GM19193 (cell line): Measurements from ENCODE around the gene DAW1.

Experiments used
- POLR2A ChIP-seq: IDR thresholded peaks from 4 replicates; pipeline ENCODE4 v1.6.1; 2011; ENCODE audit not compliant: insufficient read depth, insufficient read length; ENCODE audit errors: extremely low read depth

The DAW1 gene

DNA sequence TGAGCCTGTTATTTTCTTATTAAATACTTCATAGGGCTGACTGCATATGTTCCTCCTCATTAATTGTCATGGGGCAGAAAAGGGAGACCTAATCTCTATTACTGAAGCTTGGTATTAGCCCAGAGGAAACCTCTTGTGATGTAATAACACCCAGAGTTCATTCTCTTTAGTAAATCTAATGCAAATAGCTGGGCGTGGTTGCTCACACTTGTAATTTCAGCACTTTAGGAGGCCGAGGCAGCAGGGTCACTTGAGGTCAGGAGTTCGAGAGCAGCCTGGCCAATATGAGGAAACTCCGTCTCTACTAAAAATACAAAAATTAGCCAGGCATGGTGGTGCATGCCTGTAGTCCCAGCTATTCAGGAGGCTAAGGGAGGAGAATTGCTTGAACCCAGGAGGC lies 14.7 kb downstream of the DAW1 start:
- TF ChIP-seq POLR2A: no peak

DNA sequence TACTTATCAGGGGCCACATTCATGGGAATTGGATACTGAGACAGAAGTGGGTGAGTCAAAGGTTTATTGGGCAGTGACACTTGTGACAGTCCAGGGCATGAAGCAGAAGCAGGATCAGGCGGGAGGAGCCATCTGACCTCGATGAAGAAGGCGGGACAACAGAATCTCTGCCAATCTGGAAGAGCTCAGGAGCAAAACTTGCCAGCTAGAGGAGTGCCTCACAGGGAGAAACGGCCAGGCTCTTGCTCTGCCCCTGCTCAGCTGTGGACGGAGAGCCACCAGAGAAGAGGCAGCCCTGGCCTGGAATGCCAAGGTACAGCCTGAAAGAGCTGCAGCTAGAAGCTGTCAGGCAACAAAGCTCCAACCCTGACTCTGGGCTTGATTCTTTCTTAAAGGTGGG lies 16.9 kb downstream of the DAW1 start:
- TF ChIP-seq POLR2A: no peak

DNA sequence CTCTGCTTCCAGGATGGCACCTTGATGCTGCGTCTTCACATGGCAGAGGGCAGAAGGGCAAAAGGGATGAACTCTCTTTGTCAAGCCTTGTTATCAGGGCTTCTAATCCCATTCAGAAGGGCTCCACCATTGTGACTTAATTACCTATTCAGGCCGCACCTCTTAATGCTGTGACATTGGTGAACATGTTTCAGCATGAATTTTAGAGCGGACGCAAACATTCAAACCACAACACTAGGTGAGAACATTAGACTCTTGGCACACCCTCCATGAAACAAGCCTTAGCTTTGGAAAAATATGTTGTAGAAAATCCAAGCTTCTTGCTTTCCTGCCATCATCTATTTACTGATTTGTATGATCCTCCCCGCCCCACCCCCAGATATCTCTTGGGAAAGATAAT lies 17.9 kb downstream of the DAW1 start:
- no peak for TF ChIP-seq POLR2A

DNA sequence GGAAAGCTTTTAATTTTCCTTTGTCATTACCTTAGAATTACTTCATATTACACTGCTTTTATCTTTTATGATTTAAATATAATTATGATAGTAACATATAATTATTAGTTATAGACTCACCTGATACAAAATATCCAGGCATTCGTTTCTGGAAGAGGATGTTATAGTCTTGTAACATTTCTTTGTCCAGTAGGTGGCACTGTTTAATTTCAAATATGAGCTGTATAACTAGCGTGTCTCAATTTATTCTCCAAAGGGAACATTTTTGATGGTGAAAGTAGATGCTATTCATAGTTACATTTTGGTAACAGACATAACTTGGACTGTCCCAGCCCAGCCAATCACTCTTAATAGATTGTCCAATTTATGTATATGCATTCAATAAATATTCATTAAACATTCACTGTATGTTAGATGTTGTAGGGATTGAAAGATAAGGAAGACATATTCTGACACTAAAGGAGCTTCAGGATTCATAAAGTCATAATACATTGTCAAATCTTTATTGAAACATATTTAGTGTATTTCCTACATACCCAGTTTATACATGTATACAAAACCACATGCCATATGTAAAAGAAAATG lies 19.2 kb downstream of the DAW1 start:
- no peak for TF ChIP-seq POLR2A

DNA sequence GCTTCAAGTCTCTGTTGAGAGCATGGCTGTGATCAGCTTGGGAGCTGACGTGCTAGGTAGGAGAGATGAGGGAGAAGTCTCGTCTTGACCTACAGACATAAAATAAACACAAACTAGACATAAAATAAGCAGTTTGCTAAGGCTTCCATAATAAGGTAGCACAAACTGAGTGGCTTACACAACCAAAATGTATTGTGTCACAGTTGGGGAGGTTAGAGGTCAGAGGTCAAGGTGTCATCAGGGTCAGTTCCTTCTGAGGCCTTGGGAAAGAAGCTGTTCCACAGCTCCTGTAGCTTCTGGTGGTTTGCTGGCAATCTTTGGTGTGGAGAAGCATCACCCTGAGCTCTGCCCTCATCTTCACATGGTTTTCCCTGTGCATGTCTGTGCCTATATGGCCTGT lies 20.2 kb downstream of the DAW1 start:
- TF ChIP-seq POLR2A: no peak

DNA sequence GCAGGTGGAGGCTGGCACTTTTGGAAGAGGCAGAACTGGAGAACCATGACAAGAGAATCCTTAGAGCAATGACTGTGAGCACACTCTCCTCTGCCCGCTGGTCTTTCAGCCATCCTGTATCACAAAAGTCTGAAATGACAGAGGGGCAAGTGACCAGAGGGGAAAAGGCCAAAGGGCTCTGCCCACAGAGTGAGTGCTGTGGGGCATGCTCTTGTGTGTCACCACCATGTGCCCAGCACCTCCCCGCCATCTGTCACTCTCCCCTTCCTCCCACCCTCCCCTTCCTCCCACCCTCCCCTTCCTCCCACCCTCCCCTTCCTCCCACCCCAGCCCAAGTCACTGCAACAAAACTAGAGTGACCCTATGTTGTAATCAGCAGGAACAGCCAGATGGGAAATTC lies 31.9 kb downstream of the DAW1 start:
- no peak for TF ChIP-seq POLR2A

DNA sequence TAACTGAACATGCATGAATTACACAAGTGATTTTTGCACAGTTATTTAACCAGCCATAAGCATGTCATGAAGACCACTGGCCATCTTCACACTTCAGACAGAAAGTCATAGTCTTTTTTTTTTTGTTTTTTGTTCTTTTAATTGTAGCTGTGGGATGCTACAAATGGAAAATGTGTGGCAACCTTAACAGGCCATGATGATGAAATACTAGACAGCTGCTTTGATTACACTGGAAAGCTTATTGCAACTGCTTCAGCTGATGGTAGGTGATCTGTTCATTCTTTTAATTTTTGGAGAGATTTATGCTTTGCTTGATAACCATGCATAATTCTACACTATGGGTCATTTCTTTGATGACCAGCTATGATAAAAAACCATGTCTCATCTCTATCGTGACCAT lies 35.6 kb downstream of the DAW1 start:
- no peak for TF ChIP-seq POLR2A

DNA sequence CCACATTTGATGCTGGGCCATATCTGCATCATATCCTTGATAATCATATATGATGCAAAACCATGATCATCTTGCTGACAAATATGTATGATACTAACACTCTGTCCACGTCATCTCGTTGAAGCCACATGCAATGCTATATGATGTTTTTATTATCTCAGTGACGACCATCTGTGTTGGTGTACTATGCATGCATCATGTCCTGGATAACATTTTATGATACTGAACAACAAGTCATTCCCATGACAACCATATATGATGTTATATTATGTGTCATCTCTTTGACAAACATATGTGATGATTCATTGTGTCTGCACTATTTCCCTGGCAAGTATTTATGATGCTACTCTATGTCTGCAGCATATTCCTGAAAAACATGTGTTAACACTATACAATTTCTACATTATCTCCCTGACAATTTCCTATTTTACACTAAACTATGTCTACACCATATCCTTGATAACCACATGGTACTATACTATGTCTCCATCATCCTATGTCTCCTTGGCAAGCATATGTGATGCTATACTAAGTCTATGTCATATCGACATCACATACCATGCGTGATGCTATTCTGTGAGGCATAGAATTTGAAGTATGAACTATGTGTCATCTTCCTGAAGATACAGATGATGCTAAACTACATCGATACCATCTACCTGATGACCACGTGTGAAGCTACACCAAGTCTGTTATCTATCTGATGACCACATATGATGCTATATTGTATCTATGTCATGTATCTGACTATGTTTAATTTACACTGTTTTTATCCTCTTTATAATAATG lies 37.0 kb downstream of the DAW1 start:
- no peak for TF ChIP-seq POLR2A

DNA sequence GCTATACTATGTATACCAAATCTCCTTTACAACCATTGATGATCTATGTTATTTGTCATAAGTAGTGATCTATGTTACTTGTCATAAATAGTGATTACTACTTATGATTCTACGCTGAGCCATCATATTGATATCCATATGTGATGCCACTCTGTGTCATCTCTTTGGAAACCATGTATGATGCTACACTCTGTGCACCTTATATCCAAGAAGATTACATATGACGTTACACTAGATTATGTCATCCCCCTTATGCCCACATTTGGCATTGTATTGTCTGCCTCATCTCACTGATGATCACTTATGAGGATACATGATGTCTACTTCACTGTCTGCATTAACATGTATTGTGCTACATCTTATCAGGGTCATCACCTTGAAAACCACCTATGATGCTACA lies 42.9 kb downstream of the DAW1 start:
- no peak for TF ChIP-seq POLR2A

DNA sequence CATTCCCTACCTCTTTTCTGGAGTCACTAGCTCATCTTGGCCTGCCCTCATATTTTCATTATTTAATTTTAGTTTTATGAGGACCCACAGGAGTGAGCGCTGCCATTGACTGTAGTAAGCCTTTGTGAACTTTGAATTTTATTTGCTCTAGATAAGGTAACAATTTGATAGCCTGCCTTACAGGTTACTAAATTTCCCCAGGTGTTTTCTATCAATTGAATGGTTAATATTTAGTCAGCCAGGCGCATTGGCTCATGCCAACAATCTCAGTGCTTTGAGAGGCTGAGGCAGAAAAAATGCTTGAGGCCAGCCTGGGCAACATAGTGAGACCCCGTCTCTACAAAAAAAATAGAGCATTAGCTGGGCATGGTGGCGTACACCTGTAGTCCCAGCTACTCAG lies 50.2 kb downstream of the DAW1 start:
- TF ChIP-seq POLR2A: no peak

DNA sequence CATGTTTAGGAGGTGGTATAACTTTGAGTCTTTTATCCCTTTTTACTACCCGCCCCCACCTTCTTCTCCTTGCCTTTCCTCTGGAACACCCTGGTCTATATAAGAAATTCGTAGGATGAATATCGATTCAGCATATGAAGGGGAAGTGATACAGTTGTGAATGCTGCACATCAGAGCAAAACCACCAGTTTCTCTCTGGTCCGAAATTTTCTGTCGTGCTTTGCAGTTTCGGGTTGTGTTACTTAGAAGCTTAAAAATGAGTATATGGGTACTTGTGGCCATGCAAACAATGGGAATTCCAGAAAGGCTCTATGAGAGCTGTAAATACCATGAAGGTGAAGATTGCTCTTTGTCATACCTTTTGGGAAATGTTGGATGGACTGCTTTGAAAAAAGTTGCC lies 60.6 kb downstream of the DAW1 start:
- no peak for TF ChIP-seq POLR2A

DNA sequence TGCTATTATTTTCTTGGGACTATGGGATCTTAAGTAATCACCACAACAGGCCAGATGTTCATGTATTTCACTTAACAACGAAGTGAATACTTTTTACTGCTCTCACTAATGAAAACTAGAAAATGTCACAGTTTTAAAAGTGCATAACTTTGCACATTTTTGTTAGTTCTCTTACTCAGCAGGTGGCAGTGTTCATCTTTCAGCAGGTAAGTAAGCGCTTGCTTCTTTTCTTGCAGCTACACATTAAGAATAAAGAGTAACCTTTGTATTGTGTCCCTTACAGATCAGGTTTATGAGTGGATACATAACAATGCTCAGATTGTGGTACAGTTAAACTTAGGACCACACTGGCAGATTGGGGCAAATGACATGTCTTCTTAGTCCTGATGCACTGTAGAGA lies 61.0 kb downstream of the DAW1 start:
- TF ChIP-seq POLR2A: no peak

DNA sequence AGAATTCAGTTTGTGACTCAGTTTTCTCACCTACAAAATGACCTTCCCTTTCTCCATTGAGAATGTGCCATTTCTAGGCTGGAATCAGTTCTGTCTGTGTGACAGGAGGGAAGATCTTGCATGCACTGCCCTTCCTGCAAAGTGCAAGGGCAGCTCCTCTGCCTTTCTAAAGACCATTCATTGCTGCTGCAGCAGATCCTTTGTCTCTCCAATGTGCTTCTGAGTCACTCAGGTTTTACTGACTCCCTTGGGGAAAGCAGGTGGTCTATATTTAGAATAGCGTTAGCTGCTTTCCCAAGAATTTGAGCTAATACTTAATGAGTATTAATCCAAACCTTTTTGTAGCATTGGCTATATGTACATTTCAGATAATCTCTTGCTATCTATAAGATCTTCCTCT lies 62.5 kb downstream of the DAW1 start:
- no peak for TF ChIP-seq POLR2A

DNA sequence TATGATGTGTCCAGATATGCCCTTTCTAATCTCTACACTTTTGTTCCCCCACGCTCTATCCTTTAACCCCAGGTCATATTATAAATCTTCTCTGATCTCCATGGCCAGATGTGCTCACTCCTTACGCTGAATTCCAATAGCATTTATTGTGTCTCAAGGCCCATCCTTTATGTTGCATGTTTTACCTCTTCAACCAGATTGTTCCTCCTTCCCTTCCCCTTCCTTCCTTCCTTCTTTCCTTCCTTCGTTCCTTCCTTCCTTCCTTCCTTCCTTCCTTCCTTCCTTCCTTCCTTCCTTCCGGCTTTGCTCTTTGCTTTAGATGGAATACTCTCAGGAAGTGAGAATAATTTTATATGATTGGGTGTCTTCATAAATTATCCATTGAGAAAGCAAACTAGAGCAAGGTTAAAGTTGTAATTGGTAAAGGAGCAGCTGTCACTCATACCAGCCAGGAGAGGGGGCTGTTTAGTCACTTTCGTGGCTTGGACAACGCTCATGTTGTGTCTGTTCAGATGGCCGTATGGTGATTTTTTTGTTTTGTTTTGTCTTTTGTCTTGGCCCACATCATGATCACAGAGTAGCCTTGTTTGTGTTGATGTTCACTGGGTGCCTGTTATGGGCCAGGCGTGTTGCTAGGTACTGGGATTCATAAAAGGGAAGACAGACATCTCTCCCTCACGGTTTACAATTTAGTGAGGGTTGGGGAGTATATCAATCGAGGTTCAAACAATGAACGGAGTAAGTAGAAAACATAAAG lies 68.0 kb downstream of the DAW1 start:
- no peak for TF ChIP-seq POLR2A

DNA sequence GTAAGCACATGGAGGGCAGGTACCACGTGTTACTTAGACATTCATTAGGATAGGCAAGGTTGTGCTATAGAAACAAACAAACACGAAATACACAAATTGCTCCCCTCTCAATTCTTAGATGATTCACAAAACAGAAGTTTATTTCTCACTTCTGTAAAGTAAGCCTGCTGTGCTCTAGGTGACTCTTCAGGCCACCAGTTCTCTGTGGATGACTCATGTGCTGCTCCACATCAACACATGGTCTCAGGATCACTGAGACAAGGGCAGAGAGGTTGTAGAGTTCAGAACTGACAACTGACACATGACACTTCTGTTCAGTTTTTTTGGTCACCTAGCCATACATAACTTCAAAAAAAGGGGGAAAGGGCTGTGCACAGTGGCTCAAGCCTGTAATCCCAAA lies 70.6 kb downstream of the DAW1 start:
- no peak for TF ChIP-seq POLR2A

DNA sequence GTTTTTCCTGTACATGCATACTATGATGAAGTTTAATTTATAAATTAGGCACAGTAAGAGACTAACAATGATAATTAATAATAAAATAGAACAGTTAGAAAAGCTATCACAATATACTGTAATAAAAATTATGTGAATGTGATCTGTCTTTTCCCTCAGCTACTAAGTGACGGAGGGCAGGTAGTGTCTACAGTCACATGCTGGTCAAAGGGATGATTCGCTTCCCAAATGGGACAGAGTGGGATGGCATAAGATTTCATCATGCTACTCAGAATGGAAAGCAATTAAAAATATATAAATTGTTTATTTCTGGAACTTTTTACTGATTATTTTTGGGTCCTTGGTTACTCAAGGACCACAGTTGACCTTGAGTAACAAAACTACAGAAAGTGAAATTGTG lies 71.5 kb downstream of the DAW1 start:
- no peak for TF ChIP-seq POLR2A
